Activated CD4-positive, alpha-beta T cell treated with anti-CD3 and anti-CD28 coated beads, Interleukin-2, Interleukin-4, amounts not matched to agents 100 ng/mL and 50 ng/mL, durations not matched to agents 16 hours and 8 hours (primary cell): ENCODE measurements around the gene PGA5.

Source experiments
- DNase-seq: peaks from one replicate; pipeline ENCODE4 v3.0.0-alpha.2; 2020; ENCODE audit warnings: low spot score

Gene PGA5

GRCh38 chr11:61267437-61267841 is 26.5 kb downstream of the PGA5 start:
- no peak for DNase-seq

- no peak for DNase-seq
Observed at GRCh38 chr11:61268588-61269250, 27.7 kb downstream of the PGA5 start.

- DNase-seq, result peak; percentile 84
Observed at GRCh38 chr11:61270354-61271076, 29.5 kb downstream of the PGA5 start.

GRCh38 chr11:61272731-61273130 is 31.8 kb downstream of the PGA5 start:
- no peak for DNase-seq

GRCh38 chr11:61273178-61274078 is 32.5 kb downstream of the PGA5 start:
- DNase-seq, result no peak

GRCh38 chr11:61274084-61274483 is 33.1 kb downstream of the PGA5 start:
- no peak for DNase-seq

- no peak for DNase-seq
Observed at GRCh38 chr11:61275191-61275590, 34.2 kb downstream of the PGA5 start.

GRCh38 chr11:61277186-61278000 is 36.4 kb downstream of the PGA5 start:
- DNase-seq, result no peak

GRCh38 chr11:61278001-61278470 is 37.1 kb downstream of the PGA5 start:
- no peak for DNase-seq

GRCh38 chr11:61279934-61280659 is 39.1 kb downstream of the PGA5 start:
- DNase-seq, result no peak

GRCh38 chr11:61280883-61281580 is 40.1 kb downstream of the PGA5 start:
- DNase-seq, result no peak

GRCh38 chr11:61281581-61282250 is 40.7 kb downstream of the PGA5 start:
- peak; percentile 38 for DNase-seq

- no peak for DNase-seq
Observed at GRCh38 chr11:61283613-61284012, 42.6 kb downstream of the PGA5 start.

GRCh38 chr11:61287338-61287977 is 46.5 kb downstream of the PGA5 start:
- DNase-seq, result no peak

- DNase-seq, result no peak
Observed at GRCh38 chr11:61290905-61291690, 50.1 kb downstream of the PGA5 start.

- no peak for DNase-seq
Observed at GRCh38 chr11:61292356-61292755, 51.4 kb downstream of the PGA5 start.

- peak; percentile 22 for DNase-seq
Observed at GRCh38 chr11:61293867-61294716, 53.1 kb downstream of the PGA5 start.
